Adrenal gland (tissue), 5 donors: ENCODE data around the gene AIM2.

Experiments used
- CTCF ChIP-seq, 6 experiments: fragments of 450-650 bp in 4 of 6; fragments of 200-600 bp in 2 of 6; sonication (generic) in 1 of 6; IDR thresholded peaks; 1 replicate in 5 of 6; 2 replicates in 1 of 6; pipeline versions ENCODE4 v1.5.1 to v1.8.0; 2016 to 2021; ENCODE audit warnings: antibody characterized with exemption in 6 of 6, mild to moderate bottlenecking in 2 of 6, moderate library complexity in 1 of 6
- POLR2A ChIP-seq, 2 donors: fragments of 450-650 bp; IDR thresholded peaks; one replicate each; pipeline ENCODE4 v1.6.1; 2017; ENCODE audit warnings: antibody characterized with exemption in 2 of 2, mild to moderate bottlenecking in 2 of 2, moderate library complexity in 1 of 2
- donor health status: DM: no; HTN: no; CAD: no.

GRCh38 chr1:159012495-159012894 lies 64.1 kb downstream of the AIM2 start:
- TF ChIP-seq CTCF (IDR thresholded peaks at IDR 0.05) (no peak), POLR2A (IDR thresholded peaks at IDR 0.05) (peak in 1 of 2 donors; percentile 10)
